Astrocyte (in vitro differentiated cells and primary cell): ENCODE results near the gene HES7.

ENCODE experiments used
- CTCF ChIP-seq: IDR thresholded peaks from 2 replicates; pipeline ENCODE4 v1.5.1; 2011; ENCODE audit warnings: low read depth, mild to moderate bottlenecking, inconsistent platforms, low read length, moderate library complexity; ENCODE audit not compliant: insufficient read depth
- EZH2 ChIP-seq: IDR thresholded peaks from 2 replicates; pipeline ENCODE4 v1.6.1; 2012; ENCODE audit warnings: mild to moderate bottlenecking, low read length, inconsistent platforms; ENCODE audit not compliant: insufficient read depth

GRCh38 chr17:8122924-8123694 lies 797 bp downstream of the HES7 start:
- TF ChIP-seq CTCF, result no peak
- peak; percentile 56 for TF ChIP-seq EZH2
